ENCODE data around the gene ATP5F1A.

The ATP5F1A gene

GRCh38 chr18:46035696-46036680 lies 62.1 kb downstream of the ATP5F1A start:
- Histone ChIP-seq H3K27ac (ENCODE audit: insufficient read depth, low read length, poor library complexity, severe bottlenecking) (no peak overlapping the region), H3K27me3 (replicated peaks; ENCODE audit: control insufficient read depth, insufficient read depth, low read length, poor library complexity, severe bottlenecking) (no peaks in the 10 kb centered on the region), H3K36me3 (ENCODE audit: control insufficient read depth, insufficient read depth, low read length) (no peaks in the 10 kb centered on the region), H3K4me1 (ENCODE audit: control insufficient read depth, insufficient read depth, low read length, poor library complexity, severe bottlenecking) (peaks cover 9% of the 10 kb centered on the region), H3K9me3 (ENCODE audit: control insufficient read depth, low read length) (no peaks in the 10 kb centered on the region), H3K4me3 (ENCODE audit: insufficient read depth, low read depth, low read length, poor library complexity, severe bottlenecking) (no peak overlapping the region)
- DNase-seq, result no peak

GRCh38 chr18:46034230-46034629 lies 63.9 kb downstream of the ATP5F1A start:
- H3K27me3 ChIP-seq (replicated peaks; ENCODE audit: control insufficient read depth, insufficient read depth, low read length, poor library complexity, severe bottlenecking), result no peaks in the 10 kb centered on the region
- H3K4me3 ChIP-seq (ENCODE audit: insufficient read depth, low read depth, low read length, poor library complexity, severe bottlenecking), result no peak overlapping the region
- H3K27ac ChIP-seq (ENCODE audit: insufficient read depth, low read length, poor library complexity, severe bottlenecking), result no peak overlapping the region
- H3K4me1 ChIP-seq (ENCODE audit: control insufficient read depth, insufficient read depth, low read length, poor library complexity, severe bottlenecking), result no peaks in the 10 kb centered on the region
- no peaks in the 10 kb centered on the region for H3K9me3 ChIP-seq (ENCODE audit: control insufficient read depth, low read length)
- H3K36me3 ChIP-seq (ENCODE audit: control insufficient read depth, insufficient read depth, low read length), result no peaks in the 10 kb centered on the region
- DNase-seq, result no peak

- Histone ChIP-seq H3K9me3 (ENCODE audit: control insufficient read depth, low read length) (no peaks in the 10 kb centered on the region), H3K4me1 (ENCODE audit: control insufficient read depth, insufficient read depth, low read length, poor library complexity, severe bottlenecking) (no peaks in the 10 kb centered on the region), H3K4me3 (ENCODE audit: insufficient read depth, low read depth, low read length, poor library complexity, severe bottlenecking) (no peak overlapping the region), H3K27me3 (replicated peaks; ENCODE audit: control insufficient read depth, insufficient read depth, low read length, poor library complexity, severe bottlenecking) (no peaks in the 10 kb centered on the region), H3K27ac (ENCODE audit: insufficient read depth, low read length, poor library complexity, severe bottlenecking) (no peak overlapping the region), H3K36me3 (ENCODE audit: control insufficient read depth, insufficient read depth, low read length) (no peaks in the 10 kb centered on the region)
- no peak for DNase-seq
Measured at GRCh38 chr18:46031741-46032140, 66.4 kb downstream of the ATP5F1A start.
